Measurements from ENCODE around the gene HOXC11. TPM values are rescaled to one million over a fixed set of nuclear protein-coding genes. Genes with fewer than 3 reads are reported as not detected.

Gene HOXC11
- total RNA-seq, 2 donors from 2014 or later: not detected

DNA sequence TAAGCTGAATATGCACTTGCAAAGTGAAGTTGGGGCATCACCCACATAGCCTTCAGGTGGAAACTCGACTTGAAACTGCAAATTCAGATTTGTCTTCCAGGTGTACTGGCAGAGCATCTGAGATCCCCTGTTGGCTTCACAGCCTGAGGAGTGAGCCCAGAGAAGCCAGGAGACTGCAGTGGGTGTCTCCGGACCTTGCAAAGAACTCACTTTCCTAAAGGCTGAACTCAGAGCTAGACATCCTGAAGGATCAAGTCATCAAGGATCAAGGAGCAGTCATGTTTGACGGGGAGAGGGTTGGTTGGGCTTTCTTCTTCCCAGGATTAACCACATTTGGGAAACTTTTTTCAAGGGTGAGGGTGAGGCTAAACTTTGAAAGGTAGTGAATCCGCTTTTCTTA is 43.4 kb upstream of the HOXC11 start:
- H3K4me3 ChIP-seq: no peak overlapping the region
- TF ChIP-seq, protein P1, sequence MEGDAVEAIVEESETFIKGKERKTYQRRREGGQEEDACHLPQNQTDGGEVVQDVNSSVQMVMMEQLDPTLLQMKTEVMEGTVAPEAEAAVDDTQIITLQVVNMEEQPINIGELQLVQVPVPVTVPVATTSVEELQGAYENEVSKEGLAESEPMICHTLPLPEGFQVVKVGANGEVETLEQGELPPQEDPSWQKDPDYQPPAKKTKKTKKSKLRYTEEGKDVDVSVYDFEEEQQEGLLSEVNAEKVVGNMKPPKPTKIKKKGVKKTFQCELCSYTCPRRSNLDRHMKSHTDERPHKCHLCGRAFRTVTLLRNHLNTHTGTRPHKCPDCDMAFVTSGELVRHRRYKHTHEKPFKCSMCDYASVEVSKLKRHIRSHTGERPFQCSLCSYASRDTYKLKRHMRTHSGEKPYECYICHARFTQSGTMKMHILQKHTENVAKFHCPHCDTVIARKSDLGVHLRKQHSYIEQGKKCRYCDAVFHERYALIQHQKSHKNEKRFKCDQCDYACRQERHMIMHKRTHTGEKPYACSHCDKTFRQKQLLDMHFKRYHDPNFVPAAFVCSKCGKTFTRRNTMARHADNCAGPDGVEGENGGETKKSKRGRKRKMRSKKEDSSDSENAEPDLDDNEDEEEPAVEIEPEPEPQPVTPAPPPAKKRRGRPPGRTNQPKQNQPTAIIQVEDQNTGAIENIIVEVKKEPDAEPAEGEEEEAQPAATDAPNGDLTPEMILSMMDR (IDR thresholded peaks at IDR 0.05): no peak
- H3K27me3 ChIP-seq: peaks cover 88% of the 10 kb centered on the region
- no peak overlapping the region for H3K27ac ChIP-seq
- no peak for DNase-seq
- no peak overlapping the region for H3K9ac ChIP-seq (ENCODE audit: low read depth in 2 of 2, low read length in 2 of 2)
- H3K36me3 ChIP-seq: no peaks in the 10 kb centered on the region
- intact Hi-C loops (cut with DNase I): no loop called here
- H3K9me3 ChIP-seq: no peaks in the 10 kb centered on the region
- no peaks in the 10 kb centered on the region for H3K4me1 ChIP-seq

DNA sequence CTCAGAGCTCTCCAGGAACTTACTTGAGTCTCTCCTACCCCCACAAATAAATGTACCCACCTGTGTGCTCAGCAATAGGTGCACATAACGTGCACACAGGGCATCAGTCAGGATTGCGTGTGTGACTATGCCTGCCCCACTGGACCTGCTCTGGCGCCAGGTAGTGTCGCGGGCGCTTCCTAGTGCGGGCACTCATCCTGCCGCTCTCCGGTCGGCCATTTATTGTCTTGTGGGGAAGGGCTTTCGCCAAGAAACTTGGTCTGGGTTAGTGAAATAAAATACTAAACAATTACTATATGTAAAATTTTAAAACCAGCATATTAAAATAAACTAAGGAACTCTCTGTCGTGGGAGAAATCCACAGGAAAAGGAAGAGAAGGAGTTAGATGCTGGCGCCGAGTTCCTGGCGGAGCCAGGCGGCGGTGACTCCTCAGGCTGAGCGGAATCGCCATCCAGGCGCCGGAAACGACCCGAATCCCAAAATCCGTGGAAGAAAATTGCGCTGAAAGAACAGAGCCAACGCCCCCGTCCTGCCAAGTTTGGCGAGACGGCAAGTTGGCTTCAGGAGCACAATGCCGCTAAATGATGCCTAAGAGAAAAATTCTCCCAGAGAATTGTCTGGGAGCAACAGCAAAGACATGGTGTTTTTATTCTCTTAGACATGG is 42.2 kb upstream of the HOXC11 start:
- H3K4me3 ChIP-seq: no peak overlapping the region
- TF ChIP-seq, protein P1 (IDR thresholded peaks at IDR 0.05): no peak
- no peaks in the 10 kb centered on the region for H3K9me3 ChIP-seq
- H3K27ac ChIP-seq: no peak overlapping the region
- no peaks in the 10 kb centered on the region for H3K4me1 ChIP-seq
- no peak overlapping the region for H3K9ac ChIP-seq (ENCODE audit: low read depth in 2 of 2, low read length in 2 of 2)
- H3K27me3 ChIP-seq: peaks cover 99% of the 10 kb centered on the region
- no peaks in the 10 kb centered on the region for H3K36me3 ChIP-seq
- intact Hi-C loops (cut with DNase I): no loop called here
- no peak for DNase-seq

DNA sequence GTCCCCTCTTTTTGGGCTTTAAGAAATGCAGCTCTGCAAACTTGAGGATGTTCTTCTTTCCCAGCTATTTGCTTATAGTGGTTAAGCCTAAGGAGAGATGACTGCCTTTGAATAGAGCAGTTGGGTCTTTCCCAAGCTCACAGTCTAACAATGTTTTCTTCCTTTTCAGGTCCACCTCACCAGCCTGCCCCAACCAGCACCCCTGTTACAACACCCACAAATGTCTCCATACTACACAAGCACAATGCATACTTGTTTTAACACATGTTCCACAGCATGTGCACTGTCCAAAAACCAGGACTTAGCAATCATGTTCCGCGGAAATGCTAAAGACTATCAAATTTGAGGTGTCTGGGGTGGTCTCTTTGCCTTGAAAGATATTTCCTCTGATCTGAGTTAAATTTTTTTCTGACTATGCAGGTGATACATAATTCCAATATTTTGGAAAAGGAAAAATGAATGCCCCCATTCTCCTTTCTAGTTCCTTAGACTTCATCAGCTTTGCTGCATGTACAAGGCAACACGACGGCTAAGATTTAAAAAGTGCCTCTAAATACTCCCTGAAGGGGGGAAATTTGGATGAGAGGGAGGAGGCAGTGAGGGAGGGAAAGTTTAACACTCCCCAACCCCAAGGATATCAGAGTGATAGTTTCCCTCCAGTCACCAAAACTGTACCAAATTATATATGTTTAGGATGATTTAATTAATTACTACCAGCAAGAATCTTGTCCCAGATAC is 40.9 kb upstream of the HOXC11 start:
- TF ChIP-seq, protein P1 (IDR thresholded peaks at IDR 0.05): no peak
- H3K9ac ChIP-seq (ENCODE audit: low read depth in 2 of 2, low read length in 2 of 2): no peak overlapping the region
- peaks cover 99% of the 10 kb centered on the region for H3K27me3 ChIP-seq
- H3K4me1 ChIP-seq: no peaks in the 10 kb centered on the region
- H3K36me3 ChIP-seq: no peaks in the 10 kb centered on the region
- no peak overlapping the region for H3K4me3 ChIP-seq
- no peak overlapping the region for H3K27ac ChIP-seq
- H3K9me3 ChIP-seq: no peaks in the 10 kb centered on the region
- DNase-seq: no peak
- intact Hi-C loops (cut with DNase I): no loop called here

DNA sequence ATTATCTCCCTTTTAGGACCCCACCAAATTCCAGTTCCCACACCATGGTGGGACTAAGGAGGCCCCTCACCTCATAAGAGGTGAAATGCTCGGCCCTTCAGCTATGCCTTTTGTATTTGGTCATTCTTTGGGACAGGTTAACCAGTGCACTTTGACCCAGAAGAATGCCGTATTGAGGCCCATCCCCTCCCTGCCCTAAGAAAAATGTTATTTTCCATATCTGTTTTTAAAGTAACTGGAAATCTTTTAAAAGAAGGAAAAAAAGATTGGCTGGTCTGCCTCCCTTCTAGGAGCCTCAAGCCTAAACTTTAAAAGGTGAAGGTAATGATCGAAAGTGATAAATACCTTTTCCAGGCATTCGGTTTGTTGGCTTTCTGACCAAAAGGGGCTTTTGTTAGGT is 40.0 kb upstream of the HOXC11 start:
- H3K36me3 ChIP-seq: no peaks in the 10 kb centered on the region
- H3K27me3 ChIP-seq: peaks cover 99% of the 10 kb centered on the region
- H3K4me3 ChIP-seq: no peak overlapping the region
- H3K4me1 ChIP-seq: no peaks in the 10 kb centered on the region
- intact Hi-C loops (cut with DNase I): no loop called here
- H3K9me3 ChIP-seq: no peaks in the 10 kb centered on the region
- no peak overlapping the region for H3K9ac ChIP-seq (ENCODE audit: low read depth in 2 of 2, low read length in 2 of 2)
- DNase-seq: no peak
- H3K27ac ChIP-seq: no peak overlapping the region
- TF ChIP-seq, protein P1 (IDR thresholded peaks at IDR 0.05): no peak

DNA sequence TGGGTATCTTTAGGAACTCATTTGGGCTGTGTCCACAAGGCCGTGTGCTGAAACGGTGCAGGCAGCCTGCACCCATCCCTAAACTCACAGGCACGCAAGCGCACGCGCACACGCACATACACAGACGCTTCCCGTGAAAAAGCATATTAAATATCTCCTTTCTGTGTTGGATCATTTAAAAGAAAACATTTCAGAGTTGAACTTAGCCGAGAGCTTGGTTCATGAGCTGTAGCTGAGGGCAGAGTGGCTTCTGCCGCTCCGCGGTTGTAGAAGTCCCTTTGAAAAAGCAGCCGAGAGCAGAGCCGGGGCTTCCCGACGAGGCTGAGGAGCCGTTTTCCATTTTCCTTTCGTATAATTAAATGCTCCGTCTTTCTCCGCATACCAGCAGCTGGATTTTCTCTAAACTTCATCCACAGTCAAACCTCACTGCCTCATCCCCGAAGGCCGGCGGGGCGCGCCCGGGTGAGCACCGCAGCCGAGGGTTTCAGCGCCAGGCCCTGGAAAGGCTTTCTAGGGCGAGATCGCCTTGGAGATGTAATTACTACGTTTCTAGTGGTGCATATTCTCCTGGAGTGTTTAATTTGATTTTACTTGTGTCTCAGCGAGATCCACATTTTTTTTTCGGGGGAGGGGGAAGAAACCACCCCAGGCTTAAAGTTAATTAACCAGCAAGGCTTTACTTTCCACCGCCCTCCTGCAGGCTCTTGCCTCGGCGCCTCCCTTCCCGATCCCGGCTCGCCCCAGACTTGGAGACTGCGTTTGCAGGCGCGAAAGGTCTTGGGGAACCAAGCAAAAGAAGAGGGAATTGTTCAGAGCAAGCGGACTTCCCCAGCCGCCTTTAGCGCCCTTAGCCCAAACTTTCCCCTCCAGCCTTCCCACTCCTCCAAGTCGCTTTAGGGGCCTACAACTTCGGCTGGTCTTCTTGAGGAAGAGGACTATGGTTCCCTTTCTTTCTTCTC is 37.3 kb upstream of the HOXC11 start:
- H3K4me3 ChIP-seq: no peak overlapping the region
- intact Hi-C loops (cut with DNase I): no loop called here
- no peaks in the 10 kb centered on the region for H3K9me3 ChIP-seq
- H3K9ac ChIP-seq (ENCODE audit: low read depth in 2 of 2, low read length in 2 of 2): no peak overlapping the region
- no peak overlapping the region for H3K27ac ChIP-seq
- no peaks in the 10 kb centered on the region for H3K4me1 ChIP-seq
- no peak for DNase-seq
- peaks cover 97% of the 10 kb centered on the region for H3K27me3 ChIP-seq
- H3K36me3 ChIP-seq: no peaks in the 10 kb centered on the region
- TF ChIP-seq, protein P1 (IDR thresholded peaks at IDR 0.05): no peak
